ENCODE measurements around the gene ADAMTS15. TPM values are rescaled to one million over a fixed set of nuclear protein-coding genes. Genes with fewer than 3 reads are reported as not detected.

Gene ADAMTS15
- total RNA-seq, 6 donors from 2014 or later, result 2.5 to 23.0 (median 7.2) TPM

DNA sequence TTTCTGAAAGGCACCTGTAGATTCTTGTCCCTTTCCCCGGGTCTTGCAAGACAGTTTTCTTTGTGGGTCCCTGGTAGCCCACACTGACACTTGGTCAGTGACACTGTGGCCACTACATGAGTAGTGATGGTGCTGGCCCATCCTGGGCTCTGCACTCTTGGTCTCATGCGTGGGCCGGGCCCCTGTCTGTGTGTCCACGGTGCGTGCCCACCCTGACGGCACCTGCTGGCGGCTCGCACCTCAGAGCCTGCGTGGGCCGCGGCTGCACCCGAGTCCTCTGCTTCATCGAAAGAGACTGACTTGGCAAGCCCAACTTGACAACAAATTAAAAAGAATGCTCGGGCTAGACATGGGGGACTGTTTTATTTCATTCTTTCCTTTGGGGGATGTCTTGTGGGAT, 37.5 kb downstream of the ADAMTS15 start:
- no peak overlapping the region for H3K4me3 ChIP-seq
- no peak for TF ChIP-seq POLR2AphosphoS5 (IDR thresholded peaks at IDR 0.05)
- TF ChIP-seq, protein P1, sequence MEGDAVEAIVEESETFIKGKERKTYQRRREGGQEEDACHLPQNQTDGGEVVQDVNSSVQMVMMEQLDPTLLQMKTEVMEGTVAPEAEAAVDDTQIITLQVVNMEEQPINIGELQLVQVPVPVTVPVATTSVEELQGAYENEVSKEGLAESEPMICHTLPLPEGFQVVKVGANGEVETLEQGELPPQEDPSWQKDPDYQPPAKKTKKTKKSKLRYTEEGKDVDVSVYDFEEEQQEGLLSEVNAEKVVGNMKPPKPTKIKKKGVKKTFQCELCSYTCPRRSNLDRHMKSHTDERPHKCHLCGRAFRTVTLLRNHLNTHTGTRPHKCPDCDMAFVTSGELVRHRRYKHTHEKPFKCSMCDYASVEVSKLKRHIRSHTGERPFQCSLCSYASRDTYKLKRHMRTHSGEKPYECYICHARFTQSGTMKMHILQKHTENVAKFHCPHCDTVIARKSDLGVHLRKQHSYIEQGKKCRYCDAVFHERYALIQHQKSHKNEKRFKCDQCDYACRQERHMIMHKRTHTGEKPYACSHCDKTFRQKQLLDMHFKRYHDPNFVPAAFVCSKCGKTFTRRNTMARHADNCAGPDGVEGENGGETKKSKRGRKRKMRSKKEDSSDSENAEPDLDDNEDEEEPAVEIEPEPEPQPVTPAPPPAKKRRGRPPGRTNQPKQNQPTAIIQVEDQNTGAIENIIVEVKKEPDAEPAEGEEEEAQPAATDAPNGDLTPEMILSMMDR (IDR thresholded peaks at IDR 0.05), result no peak
- H3K27me3 ChIP-seq, result no peaks in the 10 kb centered on the region
- no peaks in the 10 kb centered on the region for H3K36me3 ChIP-seq
- ATAC-seq (ENCODE audit: low FRiP score in 2 of 2), result peak in 1 of 2 donors; percentile 25
- H3K9me3 ChIP-seq, result no peaks in the 10 kb centered on the region
- peaks cover 0 to 11% (median 1%) of the 10 kb centered on the region in 4 donors for H3K4me1 ChIP-seq
- peak in 1 of 2 donors; percentile 76 for DNase-seq
- H3K27ac ChIP-seq, result peak overlapping the region in 1 of 4 donors; percentile 72
- 85 to 96% methylated on average over 12 to 14 of the region's 14 CpGs for WGBS, 2 donors

DNA sequence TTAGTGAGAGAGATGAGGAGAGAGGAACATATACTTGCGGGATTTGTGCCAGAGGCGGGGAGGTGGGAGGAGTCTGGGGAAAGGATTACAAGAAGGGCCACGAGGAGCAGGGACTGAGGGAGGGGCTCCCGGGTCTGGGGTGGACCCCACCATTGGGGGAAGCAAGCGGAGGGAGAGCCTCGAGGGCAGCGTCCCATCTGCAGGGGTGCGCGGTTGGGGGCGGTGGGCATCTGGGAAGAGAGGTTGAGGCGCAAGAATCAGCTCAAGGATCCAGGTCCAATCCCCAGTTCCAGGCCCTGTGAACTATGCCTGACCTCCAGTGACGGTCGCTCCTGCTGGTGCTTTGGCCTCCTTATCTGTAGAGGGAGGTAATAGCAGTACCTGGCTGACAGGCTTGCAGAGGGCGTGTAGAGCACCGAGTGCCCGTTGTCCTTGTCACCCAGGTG, 38.0 kb downstream of the ADAMTS15 start:
- DNase-seq (peak in 1 of 2 donors; percentile 55), ATAC-seq (ENCODE audit: low FRiP score in 2 of 2) (no peak)
- TF ChIP-seq POLR2AphosphoS5 (IDR thresholded peaks at IDR 0.05) (no peak), POLR2A (IDR thresholded peaks at IDR 0.05) (no peak), EP300 (IDR thresholded peaks at IDR 0.05) (no peak)
- TF ChIP-seq, protein P1 (IDR thresholded peaks at IDR 0.05), result no peak
- WGBS, 2 donors, result 85 to 86% methylated on average over 13 to 15 of the region's 16 CpGs
- Histone ChIP-seq H3K36me3 (no peaks in the 10 kb centered on the region), H3K4me3 (no peak overlapping the region), H3K27ac (peak overlapping the region in 2 of 4 donors; percentile 59 to 72), H3K27me3 (no peaks in the 10 kb centered on the region), H3K4me1 (peaks cover 0 to 11% (median 1%) of the 10 kb centered on the region in 4 donors), H3K9me3 (no peaks in the 10 kb centered on the region)

DNA sequence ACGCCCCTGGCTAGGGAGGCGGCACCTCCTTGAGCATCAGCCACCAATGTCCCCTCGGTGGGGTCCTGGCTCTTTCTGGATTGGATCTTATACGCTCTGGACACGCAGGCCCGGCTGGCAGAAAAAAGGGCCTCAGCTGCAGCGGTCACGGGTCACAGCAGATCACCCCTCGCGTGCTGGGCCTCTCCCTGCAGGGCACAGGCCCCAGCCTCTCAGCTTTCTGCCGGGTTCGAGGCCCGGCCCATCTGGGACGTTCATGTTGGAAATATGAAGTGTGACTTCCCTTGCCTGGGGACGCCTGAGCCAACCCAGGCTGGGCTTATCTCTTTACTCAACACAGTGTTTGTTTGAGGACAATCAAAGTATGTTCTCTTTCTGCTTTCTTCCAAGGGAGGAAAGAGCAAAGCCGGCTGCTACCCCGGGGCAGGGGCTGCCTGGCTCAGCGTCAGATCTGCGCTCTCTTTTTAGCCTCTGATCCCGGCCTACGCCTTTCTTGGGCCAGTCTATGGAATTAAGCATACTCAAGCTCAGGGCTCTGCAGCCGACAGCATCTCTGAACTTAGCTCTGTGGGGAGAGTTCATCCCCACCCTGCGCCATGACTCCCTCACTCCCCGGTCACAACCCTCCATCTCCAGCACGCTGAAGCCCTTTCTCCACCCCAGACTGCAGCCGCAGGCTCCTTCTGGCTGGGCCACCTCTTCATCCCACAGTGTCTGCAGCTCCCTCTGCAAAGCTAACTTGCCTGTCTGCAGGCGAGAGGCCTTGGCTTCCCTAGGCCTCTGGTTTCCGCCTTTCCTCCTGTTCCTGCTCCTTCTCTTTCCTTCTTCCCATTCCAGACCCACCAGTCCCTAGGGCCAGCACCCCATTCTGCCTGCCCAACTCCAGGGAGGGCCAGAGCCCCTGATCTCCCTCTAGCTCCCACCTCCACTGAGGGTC, 38.8 kb downstream of the ADAMTS15 start:
- H3K27me3 ChIP-seq, result no peaks in the 10 kb centered on the region
- H3K27ac ChIP-seq, result peak overlapping the region; percentile 38 to 72 (median 54)
- H3K9me3 ChIP-seq, result no peaks in the 10 kb centered on the region
- H3K4me1 ChIP-seq, result peaks cover 0 to 11% (median 1%) of the 10 kb centered on the region in 4 donors
- ATAC-seq (ENCODE audit: low FRiP score in 2 of 2) (peak; percentile 12 to 23), DNase-seq (peak in 1 of 2 donors; percentile 76)
- H3K36me3 ChIP-seq, result no peaks in the 10 kb centered on the region
- TF ChIP-seq POLR2AphosphoS5 (IDR thresholded peaks at IDR 0.05) (no peak), EP300 (IDR thresholded peaks at IDR 0.05) (no peak), POLR2A (IDR thresholded peaks at IDR 0.05) (no peak)
- TF ChIP-seq, protein P1 (IDR thresholded peaks at IDR 0.05), result no peak
- H3K4me3 ChIP-seq, result no peak overlapping the region
- 76 to 78% methylated on average over 26 to 28 of the region's 28 CpGs for WGBS, 2 donors

DNA sequence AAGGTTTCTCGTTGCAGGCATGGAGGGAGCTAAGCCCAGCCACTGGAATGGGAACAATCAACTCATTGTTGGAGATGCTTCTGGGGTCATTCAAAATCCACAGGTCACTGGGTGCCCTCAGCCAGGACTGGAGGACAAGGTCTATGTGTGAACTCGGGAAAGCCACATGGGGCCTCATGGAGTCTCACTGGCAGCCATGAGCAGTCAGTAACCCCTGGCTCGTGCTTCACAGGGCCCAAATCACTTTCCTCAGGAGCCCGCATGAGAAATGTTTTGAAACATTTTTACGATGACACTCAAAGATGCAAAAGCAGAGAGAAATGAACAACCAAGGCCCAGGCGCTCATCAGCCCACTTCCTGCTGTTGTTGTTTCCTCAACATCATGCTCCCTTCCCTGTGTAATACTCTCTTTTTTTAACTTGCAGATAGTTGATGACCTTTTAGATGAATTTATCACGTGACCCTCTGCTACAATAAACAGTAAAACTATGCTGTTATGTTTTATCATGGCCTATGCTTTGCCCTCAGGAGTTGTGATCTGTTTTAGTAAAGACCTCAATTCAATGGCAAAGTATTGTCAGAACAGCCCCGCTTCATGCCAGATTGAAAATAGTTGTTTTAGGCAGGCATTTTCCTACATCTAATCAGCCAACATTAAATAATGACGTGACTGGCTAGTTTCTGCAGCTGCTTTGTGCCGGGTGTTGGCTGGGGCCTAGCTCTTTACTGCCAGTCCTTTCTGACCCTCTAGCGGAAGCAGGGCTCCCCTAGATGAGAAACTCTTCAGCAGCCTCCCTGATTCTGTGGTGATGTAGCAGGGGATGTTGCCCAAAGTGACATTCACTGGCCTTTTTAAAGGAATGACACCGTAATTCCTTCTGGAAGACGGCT, 39.7 kb downstream of the ADAMTS15 start:
- H3K27ac ChIP-seq, result peak overlapping the region; percentile 38 to 72 (median 54)
- H3K9me3 ChIP-seq, result no peaks in the 10 kb centered on the region
- no peaks in the 10 kb centered on the region for H3K27me3 ChIP-seq
- no peak for DNase-seq
- no peaks in the 10 kb centered on the region for H3K36me3 ChIP-seq
- peak; percentile 52 to 56 for ATAC-seq (ENCODE audit: low FRiP score in 2 of 2)
- TF ChIP-seq POLR2AphosphoS5 (IDR thresholded peaks at IDR 0.05) (peak in 1 of 2 donors; percentile 14), EP300 (IDR thresholded peaks at IDR 0.05) (no peak), POLR2A (IDR thresholded peaks at IDR 0.05) (no peak)
- TF ChIP-seq, protein P1 (IDR thresholded peaks at IDR 0.05), result no peak
- H3K4me3 ChIP-seq, result no peak overlapping the region
- peaks cover 0 to 6% (median 1%) of the 10 kb centered on the region in 4 donors for H3K4me1 ChIP-seq
- WGBS, 2 donors, result 69 to 76% methylated on average over 9 to 13 of the region's 13 CpGs

Measured in upper lobe of left lung (tissue), 6 donors.